Fibroblast of peridontal ligament (primary cell): Measurements from ENCODE around the gene NPRL2.

ENCODE experiments used
- DNase-seq: peaks from one replicate; pipeline ENCODE4 v3.0.0-alpha.2; 2010; ENCODE audit errors: extremely low read depth

The NPRL2 gene

GRCh38 chr3:50304601-50305000 is 46.0 kb downstream of the NPRL2 start:
- DNase-seq = no peak

GRCh38 chr3:50303013-50303815 is 47.4 kb downstream of the NPRL2 start, which contains the start of gene HYAL1:
HYAL1 (minus strand) TSS chr3:50303574; CDS start chr3:50302956, 618 bp downstream.
- no peak for DNase-seq

GRCh38 chr3:50302095-50303012 is 48.2 kb downstream of the NPRL2 start:
- DNase-seq = no peak

GRCh38 chr3:50300681-50301254 is 49.8 kb downstream of the NPRL2 start:
- no peak for DNase-seq

GRCh38 chr3:50299929-50300680 is 50.5 kb downstream of the NPRL2 start:
- peak; percentile 57 for DNase-seq

- no peak for DNase-seq
These were observed 51.0 kb downstream of the NPRL2 start for GRCh38 chr3:50299638-50299928.

GRCh38 chr3:50298836-50299637 is 51.5 kb downstream of the NPRL2 start, which contains the start of the genes HYAL3 and NAA80:
HYAL3 (minus strand) TSS chr3:50299405; CDS start chr3:50295602, 3,803 bp downstream.
NAA80 (minus strand) TSS chr3:50299405; CDS start chr3:50297463, 1,942 bp downstream.
- DNase-seq = peak; percentile 99

GRCh38 chr3:50297896-50298725 is 52.5 kb downstream of the NPRL2 start:
- DNase-seq = no peak

GRCh38 chr3:50297384-50297775 is 53.2 kb downstream of the NPRL2 start:
- DNase-seq = no peak
